Stimulated activated CD4-positive, alpha-beta T cell treated with anti-CD3 and anti-CD28 coated beads, TNF-alpha, amount 100 ng/mL, for 1 hour (primary cell): ENCODE results near the gene TTC28.
"Not testable (repeated sequence)": the region's sequence is repeated elsewhere in the genome, so short reads cannot be mapped to it uniquely, and the experiment has no call there.

Experiments used
- DNase-seq, 3 donors: peaks; one replicate each; pipeline ENCODE4 v3.0.0-alpha.2; 2020; ENCODE audit warnings: low read depth in 3 of 3, low spot score in 1 of 3

Gene TTC28

DNA sequence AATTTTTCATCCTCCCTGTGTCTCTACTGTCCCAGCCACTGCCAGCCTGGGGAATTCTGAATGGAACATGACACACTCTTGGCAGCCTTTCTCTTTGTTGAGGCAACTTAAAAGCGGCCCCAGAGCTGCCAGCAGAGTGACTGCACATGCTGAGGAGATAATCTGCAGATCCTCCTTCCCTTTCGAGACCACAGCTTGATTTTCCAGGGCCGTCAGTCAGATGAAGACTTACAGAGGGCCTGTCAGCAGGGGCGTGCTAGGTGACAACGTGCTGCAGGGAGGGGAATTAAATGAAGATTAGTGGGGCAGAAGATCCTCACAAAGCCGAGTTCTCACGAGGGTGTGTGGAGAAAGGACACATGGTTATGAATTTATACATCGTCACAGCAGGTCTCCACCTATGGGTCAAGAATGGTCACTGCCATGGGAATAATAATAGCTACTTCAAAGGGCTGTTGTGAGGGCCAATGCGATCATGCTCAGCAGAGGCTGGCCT lies 567.0 kb downstream of the TTC28 start:
- no peak for DNase-seq

DNA sequence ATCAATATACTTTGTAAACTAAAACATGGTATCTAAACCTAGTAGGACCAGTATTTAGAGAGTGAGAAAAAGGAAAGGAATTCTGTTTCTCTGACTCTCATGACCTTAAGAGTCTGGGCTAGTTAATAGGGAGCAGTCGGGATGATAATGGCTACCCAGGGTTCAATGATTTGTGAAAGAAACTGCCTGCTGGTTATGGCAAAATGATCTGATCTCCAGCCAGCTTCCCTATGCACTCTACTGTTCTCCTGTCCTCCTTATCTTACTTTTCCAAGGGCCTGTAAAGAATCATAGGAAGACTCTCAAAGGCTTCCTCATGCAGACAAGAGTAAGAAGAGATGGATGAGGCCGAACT lies 567.5 kb downstream of the TTC28 start:
- no peak for DNase-seq

DNA sequence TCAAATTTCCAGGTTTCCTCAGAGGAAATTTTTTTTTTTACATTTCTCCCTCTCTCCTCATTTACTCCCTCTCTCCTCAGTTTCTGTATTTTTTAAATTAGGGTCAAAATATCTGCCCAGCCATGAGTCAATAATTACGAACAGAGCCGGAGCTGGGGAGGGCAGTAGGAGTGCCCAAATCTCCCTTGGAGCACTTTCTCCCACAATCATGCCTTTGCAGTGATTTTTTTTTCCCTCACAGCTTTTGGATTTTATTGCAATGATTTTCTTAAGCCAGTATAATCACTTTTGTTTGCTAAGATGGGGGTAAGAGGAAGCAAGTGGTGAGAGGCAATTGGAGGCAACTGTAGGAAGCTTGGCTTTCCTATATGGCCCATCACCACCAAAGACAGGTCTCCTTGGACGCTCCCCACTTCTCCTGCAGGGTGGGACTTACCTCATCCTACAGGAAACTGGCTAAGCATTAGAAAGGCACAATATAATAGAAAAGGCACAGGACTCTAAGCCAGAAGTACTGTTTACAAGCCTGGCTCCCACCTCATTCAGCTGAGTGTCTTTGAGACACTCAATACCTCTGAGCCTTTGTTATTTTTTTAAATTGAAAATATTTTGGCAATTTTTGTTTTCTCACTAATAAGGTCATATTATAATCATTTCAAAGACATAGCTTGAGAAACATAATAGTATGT lies 568.0 kb downstream of the TTC28 start:
- DNase-seq: no peak

DNA sequence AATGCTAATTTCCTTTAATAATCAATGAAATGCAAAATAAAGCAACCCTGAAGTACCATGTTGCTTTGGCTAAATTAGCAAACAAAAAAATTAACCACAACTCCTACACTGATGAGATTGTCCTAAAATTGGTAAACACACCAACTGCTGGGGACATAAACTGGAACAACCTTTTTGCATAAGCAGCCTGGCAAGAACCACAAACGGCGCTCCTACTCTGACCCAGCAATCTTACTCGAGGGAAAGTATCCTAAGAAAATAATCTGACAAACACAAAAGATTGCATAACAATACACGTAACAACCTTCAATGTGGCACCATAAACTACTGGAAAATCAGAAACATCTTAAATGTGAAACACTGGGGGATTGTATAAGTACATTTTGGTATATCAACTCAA lies 570.8 kb downstream of the TTC28 start:
- DNase-seq: no peak

GRCh38 chr22:28106617-28107016 lies 573.0 kb downstream of the TTC28 start:
- DNase-seq: no peak

- DNase-seq: no peak
Observed at GRCh38 chr22:28105988-28106387, 573.7 kb downstream of the TTC28 start.

DNA sequence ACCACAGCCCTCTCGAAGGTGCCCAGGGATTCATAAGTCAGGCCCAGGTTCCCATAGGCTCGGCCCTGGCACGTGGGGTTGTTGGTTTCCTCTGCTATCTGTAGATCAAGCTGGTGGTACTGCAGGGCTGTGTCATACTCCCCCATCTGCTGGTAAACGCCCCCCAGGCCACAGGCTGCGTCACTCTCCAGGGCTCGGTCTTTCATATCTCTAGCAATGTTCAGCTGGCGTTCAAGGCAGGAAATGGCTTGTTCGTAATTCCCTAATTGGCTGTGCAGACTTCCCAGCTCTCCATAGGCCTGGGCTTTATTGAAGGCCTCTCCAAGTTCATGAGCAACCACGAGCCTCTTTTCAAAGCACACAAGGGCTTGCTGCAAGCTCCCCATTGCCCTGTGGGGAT lies 574.2 kb downstream of the TTC28 start:
- DNase-seq: no peak

DNA sequence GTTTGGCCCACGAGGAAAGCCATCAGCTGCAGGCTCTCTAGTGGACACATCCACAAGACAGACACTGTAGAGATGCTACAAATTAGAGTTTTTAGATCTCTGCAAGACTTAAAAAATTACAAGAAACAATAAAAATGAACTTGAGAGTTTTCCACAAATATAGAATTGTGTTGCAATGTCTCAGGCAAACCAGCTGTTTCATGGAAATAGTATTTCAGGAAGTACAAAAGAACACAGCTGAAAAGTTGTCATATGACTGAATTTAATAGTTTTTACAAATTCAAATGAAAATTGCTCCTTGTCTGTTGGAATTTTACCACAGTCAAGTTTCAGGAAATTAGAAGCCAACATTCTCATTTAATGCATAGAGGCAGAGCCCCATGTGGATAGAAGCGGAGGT lies 576.0 kb downstream of the TTC28 start:
- DNase-seq: no peak

- DNase-seq: no peak
Observed at GRCh38 chr22:28102151-28102812, 577.4 kb downstream of the TTC28 start.

- no peak for DNase-seq
Observed at GRCh38 chr22:28097627-28098026, 582.0 kb downstream of the TTC28 start.

GRCh38 chr22:28096161-28096560 lies 583.5 kb downstream of the TTC28 start:
- DNase-seq: no peak

- no peak for DNase-seq
Observed at GRCh38 chr22:28095316-28096095, 584.1 kb downstream of the TTC28 start.

GRCh38 chr22:28094771-28095170 lies 584.9 kb downstream of the TTC28 start:
- no peak for DNase-seq

DNA sequence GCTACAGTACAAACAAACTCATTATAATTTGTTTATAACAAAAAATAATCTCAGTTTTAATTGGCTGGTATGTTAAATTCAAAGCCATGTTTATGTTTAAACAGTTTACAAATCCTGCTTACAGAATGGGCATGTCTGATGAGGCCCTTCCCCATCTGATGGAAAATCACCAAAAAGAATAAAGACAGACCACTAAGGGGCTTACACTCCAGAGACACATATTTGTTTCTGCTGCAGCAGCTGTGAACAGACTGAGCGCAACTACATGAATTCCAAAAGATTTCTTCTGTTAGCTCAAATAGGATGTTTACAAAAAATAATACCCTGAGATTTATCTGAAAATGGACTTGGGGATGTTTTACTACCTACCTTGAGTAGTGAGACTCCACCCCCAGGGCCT lies 585.9 kb downstream of the TTC28 start:
- DNase-seq: no peak

- DNase-seq: no peak
Observed at GRCh38 chr22:28091486-28091885, 588.2 kb downstream of the TTC28 start.

DNA sequence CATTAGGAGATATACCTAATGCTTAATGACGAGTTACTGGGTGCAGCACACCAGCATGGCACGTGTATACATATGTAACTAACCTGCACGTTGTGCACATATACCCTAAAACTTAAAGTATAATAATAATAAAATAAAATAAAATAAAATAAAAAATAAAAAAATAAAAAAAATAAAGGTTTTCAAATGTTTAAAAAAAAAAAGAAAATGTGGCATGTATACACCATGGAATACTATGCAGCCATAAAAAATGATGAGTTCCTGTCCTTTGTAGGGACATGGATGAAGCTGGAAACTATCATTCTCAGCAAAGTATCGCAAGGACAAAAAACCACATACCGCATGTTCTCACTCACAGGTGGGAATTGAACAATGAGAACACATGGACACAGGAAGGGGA lies 590.1 kb downstream of the TTC28 start:
- not testable (repeated sequence) for DNase-seq

GRCh38 chr22:28077166-28077565 lies 602.5 kb downstream of the TTC28 start:
- DNase-seq: no peak

DNA sequence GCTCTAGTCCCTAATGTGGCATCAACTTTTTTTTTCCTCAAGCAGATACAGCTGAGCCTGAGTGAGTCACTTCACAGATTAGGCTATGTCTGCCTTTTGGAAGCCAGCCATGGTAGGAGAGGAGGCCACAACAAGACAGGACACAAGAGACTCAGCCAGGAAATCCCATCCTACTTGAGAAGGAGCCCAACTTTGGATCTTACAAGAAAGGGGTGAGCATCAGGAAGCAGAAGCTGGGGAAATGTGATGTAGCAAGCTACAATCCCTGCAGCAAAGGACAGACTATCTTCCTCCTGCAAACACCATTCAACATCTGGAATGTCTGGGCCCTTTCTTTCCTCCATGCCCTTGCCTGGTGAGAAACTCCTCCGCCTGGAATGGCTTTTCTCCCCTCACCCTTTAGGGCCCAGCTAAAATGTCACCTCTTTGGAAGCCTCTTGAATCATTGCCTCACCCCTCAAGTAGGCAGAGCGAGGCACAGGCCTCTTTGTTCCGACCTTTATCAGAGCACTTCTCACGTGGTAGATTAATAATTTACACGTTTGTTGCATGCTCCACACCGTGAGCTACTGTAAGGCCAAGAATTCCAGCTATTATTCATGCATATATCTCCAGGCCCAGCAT lies 604.2 kb downstream of the TTC28 start:
- no peak for DNase-seq

DNA sequence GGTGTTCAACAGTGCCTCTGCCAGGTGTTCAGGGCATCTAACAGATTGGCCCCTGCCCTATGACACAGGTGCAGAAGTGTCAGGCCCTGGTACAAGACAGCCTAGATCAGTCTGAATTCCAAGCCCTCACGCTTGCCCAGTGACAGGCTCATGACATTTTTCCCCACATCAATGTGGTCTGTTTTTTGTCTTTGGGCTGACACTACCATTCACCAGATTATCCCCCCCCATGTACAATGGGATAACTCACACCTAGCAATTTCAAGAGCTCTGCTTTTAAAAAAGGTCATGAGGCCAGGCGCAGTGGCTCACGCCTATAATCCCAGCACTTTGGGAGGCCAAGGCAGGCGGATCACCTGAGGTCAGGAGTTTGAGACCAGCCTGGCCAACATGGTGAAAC lies 605.1 kb downstream of the TTC28 start:
- DNase-seq: no peak

GRCh38 chr22:28072066-28072465 lies 607.6 kb downstream of the TTC28 start:
- no peak for DNase-seq

GRCh38 chr22:28068826-28069225 lies 610.8 kb downstream of the TTC28 start:
- no peak for DNase-seq

- no peak for DNase-seq
Observed at GRCh38 chr22:28064920-28065319, 614.7 kb downstream of the TTC28 start.
